ENCODE measurements around the gene ITPR1. TPM values are rescaled to one million over a fixed set of nuclear protein-coding genes. Genes with fewer than 3 reads are reported as not detected.

Gene ITPR1
- polyA plus RNA-seq, 1 experiment, result 1.4 TPM

DNA sequence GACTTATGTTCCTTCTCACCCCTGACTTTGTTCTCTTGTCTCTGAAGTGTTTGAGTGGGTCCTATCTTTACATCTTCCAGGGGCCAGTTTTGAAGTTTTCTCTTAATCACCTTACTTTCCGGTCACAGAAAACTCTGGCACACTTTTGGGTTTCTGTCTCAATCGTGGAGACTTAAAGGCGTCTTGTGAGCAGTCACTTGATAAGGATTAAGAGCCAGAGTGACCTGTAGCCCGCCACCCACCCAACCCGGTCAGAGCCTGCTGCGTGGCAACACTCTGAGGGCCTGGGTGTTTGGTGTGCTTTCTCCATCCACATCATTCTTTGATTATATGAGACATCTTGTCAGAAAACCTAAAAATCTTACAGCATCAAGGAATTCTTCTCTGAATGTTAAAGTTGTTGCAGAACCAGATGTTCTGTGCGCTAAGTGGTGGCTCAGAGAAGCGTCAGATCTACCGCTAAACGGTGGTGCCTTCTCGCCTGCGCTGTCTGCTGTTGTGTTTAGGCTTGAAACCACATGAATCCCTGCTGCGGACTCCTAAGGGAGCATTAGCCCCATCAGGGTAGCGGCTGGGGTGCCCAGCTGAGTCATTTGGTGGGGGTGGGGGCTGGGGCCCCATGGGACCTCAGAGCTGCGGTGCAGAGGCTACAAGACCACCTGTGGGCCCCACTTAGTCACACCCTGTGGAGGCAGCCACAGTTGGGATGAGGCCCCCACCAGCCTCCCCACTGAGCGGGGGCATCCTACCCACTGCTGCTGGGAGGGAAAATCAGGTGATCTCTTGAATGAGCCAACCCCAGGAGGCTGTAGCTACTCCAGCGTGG, 327.4 kb downstream of the ITPR1 start:
- H3K27me3 ChIP-seq (ENCODE audit: control insufficient read depth, insufficient read depth, low read length), result no peaks in the 10 kb centered on the region; the same call in 1 of the 2 replicates
- ChIA-PET CTCF (interaction anchor here (1.0 kb wide), 1 partner anchor 43 kb away, joined by 3 read pairs; no protein-coding TSS in a partner anchor), POLR2A (no interaction called here)
- H3K36me3 ChIP-seq (ENCODE audit: control insufficient read depth, insufficient read depth, low read length), result no peaks in the 10 kb centered on the region
- no peak for DNase-seq (ENCODE audit: low read depth)
- TF ChIP-seq, protein P1, sequence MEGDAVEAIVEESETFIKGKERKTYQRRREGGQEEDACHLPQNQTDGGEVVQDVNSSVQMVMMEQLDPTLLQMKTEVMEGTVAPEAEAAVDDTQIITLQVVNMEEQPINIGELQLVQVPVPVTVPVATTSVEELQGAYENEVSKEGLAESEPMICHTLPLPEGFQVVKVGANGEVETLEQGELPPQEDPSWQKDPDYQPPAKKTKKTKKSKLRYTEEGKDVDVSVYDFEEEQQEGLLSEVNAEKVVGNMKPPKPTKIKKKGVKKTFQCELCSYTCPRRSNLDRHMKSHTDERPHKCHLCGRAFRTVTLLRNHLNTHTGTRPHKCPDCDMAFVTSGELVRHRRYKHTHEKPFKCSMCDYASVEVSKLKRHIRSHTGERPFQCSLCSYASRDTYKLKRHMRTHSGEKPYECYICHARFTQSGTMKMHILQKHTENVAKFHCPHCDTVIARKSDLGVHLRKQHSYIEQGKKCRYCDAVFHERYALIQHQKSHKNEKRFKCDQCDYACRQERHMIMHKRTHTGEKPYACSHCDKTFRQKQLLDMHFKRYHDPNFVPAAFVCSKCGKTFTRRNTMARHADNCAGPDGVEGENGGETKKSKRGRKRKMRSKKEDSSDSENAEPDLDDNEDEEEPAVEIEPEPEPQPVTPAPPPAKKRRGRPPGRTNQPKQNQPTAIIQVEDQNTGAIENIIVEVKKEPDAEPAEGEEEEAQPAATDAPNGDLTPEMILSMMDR (IDR thresholded peaks at IDR 0.05; ENCODE audit: insufficient read depth, low read depth, low read length), result no peak
- no peak overlapping the region for H3K4me3 ChIP-seq (ENCODE audit: low read depth, low read length)

GRCh38 chr3:4821338-4821737, 328.2 kb downstream of the ITPR1 start:
- Histone ChIP-seq H3K36me3 (ENCODE audit: control insufficient read depth, insufficient read depth, low read length) (no peaks in the 10 kb centered on the region), H3K27me3 (ENCODE audit: control insufficient read depth, insufficient read depth, low read length) (no peaks in the 10 kb centered on the region; the same call in 1 of the 2 replicates), H3K4me3 (ENCODE audit: low read depth, low read length) (no peak overlapping the region)
- no peak for DNase-seq (ENCODE audit: low read depth)
- ChIA-PET POLR2A (no interaction called here), CTCF (interaction anchor here (1.0 kb wide), 1 partner anchor 44 kb away, joined by 3 read pairs; no protein-coding TSS in a partner anchor)
- TF ChIP-seq, protein P1 (IDR thresholded peaks at IDR 0.05; ENCODE audit: insufficient read depth, low read depth, low read length), result no peak

DNA sequence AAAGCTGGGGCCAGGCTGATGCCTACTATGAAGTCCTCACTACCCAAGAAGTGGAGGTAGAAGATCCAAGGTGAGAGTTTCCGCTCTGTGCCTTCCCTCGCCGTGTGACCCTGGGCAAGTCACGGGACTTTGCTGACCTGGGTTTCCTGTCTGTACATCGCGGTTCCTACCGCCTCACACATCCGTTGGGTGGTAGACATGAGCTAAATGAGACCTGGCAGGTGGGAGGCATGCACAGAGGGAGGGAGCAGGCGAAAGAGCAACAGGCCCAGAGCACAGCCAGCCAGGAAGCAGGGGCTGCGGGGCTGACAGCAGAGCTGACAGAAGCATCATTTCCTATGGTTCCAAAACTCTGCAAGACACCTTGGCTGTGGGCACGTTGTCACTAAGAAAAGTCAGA, 328.8 kb downstream of the ITPR1 start:
- DNase-seq (ENCODE audit: low read depth), result no peak
- CTCF ChIA-PET, result interaction anchor here (1.0 kb wide), 1 partner anchor 45 kb away, joined by 3 read pairs; no protein-coding TSS in a partner anchor

DNA sequence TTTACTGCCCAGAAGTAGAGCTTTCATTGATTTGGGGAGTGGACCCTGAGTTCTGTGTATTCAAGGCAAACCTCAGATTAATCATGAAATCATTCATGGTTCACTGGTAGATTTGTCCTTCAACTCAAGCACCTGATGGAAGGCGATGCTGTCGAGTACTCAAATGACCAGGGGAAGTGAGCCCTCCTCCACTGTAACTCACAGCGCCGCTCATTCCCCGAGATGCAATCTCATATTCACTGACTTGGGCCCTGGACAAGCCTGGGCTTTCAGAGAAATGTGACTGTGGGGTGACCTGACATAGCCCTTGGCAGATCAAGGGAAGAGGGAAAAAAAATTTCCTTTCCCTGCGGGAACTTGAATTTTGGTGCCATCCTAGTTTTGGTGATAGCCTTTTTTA, 329.4 kb downstream of the ITPR1 start:
- no peaks in the 10 kb centered on the region for H3K36me3 ChIP-seq (ENCODE audit: control insufficient read depth, insufficient read depth, low read length)
- H3K27me3 ChIP-seq (ENCODE audit: control insufficient read depth, insufficient read depth, low read length), result no peaks in the 10 kb centered on the region; the same call in 1 of the 2 replicates
- TF ChIP-seq, protein P1 (IDR thresholded peaks at IDR 0.05; ENCODE audit: insufficient read depth, low read depth, low read length), result no peak
- H3K4me3 ChIP-seq (ENCODE audit: low read depth, low read length), result no peak overlapping the region
- POLR2A ChIA-PET, result no interaction called here
- CTCF ChIA-PET, result no interaction called here
- no peak for DNase-seq (ENCODE audit: low read depth)

More for the DNA sequence above, 328.8 kb downstream of the ITPR1 start:
- Histone ChIP-seq H3K27me3 (ENCODE audit: control insufficient read depth, insufficient read depth, low read length) (no peaks in the 10 kb centered on the region; the same call in 1 of the 2 replicates), H3K4me3 (ENCODE audit: low read depth, low read length) (no peak overlapping the region), H3K36me3 (ENCODE audit: control insufficient read depth, insufficient read depth, low read length) (no peaks in the 10 kb centered on the region)
- POLR2A ChIA-PET, result no interaction called here
- TF ChIP-seq, protein P1 (IDR thresholded peaks at IDR 0.05; ENCODE audit: insufficient read depth, low read depth, low read length), result no peak

DNA sequence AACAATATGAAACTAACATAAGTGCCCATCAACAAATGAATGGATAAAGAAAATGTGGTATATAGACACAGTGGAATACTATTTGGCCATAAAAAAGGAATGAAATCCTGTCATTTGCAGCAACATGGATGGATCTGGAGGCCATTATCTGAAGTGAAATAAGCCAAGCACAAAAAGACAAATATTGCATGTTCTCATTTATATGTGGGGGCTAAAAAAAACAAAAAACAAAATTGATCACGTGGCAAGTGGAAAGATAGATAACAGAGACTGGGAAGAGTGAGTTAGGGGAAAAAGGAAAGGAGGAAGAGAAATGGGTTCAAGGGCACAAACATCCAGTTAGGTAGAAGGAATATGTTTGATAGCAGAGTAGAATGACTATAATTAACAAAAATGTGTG, 330.2 kb downstream of the ITPR1 start:
- CTCF ChIA-PET, result no interaction called here
- TF ChIP-seq, protein P1 (IDR thresholded peaks at IDR 0.05; ENCODE audit: insufficient read depth, low read depth, low read length), result no peak

More for the DNA sequence above, 330.2 kb downstream of the ITPR1 start:
- H3K4me3 ChIP-seq (ENCODE audit: low read depth, low read length), result no peak overlapping the region
- H3K36me3 ChIP-seq (ENCODE audit: control insufficient read depth, insufficient read depth, low read length), result no peaks in the 10 kb centered on the region
- H3K27me3 ChIP-seq (ENCODE audit: control insufficient read depth, insufficient read depth, low read length), result no peaks in the 10 kb centered on the region; the same call in 1 of the 2 replicates
- DNase-seq (ENCODE audit: low read depth), result no peak
- POLR2A ChIA-PET, result no interaction called here
